ENCODE measurements around the gene RRP12. TPM values are rescaled to one million over a fixed set of nuclear protein-coding genes. Genes with fewer than 3 reads are reported as not detected.

The RRP12 gene
- total RNA-seq, 2 donors from 2014 or later = 17.7 to 29.3 TPM

DNA sequence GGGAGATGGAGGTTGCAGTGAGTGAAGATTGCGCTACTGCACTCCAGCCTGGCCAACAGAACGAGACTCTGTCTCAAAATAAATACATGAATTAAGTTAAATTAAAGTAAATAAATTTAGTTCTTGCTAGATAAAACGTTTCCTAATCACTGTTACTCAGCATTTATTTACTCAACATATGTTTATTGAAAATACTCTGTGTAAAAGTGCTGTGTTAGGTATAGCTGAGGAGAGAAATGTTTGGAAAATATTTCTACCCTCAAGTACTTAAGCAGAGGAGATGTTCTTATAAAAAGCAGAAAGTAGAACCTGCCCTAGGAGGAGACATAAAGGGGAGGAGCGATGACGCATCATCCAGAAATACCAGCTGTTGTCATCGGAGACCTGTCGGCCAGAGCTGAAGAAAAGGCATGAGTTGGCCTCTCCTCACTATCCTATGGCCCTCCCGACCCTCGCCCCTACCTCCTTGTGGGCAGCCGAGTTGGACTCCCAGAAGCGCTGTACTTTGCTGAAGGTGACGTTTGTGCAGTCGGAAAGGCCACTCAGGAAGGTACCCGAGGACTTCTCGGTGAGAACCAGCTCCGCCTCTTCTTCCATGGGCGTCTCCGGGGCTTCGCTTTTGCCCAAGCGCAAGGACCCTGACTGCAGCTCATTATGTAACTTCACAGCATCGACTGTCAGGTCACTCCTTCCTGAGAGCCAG lies 1.1 kb downstream of the RRP12 start:
- H3K4me1 ChIP-seq (ENCODE audit: control insufficient read depth in 1 of 2, low read depth in 2 of 2) = peaks cover 7 to 10% of the 10 kb centered on the region in 2 donors
- no peaks in the 10 kb centered on the region for H3K9me3 ChIP-seq
- no peaks in the 10 kb centered on the region for H3K36me3 ChIP-seq
- peak overlapping the region; percentile 93 for H3K4me3 ChIP-seq
- no peak for ATAC-seq (ENCODE audit: insufficient number of reproducible peaks, low FRiP score, low read depth)
- no peaks in the 10 kb centered on the region for H3K27me3 ChIP-seq (replicated peaks; ENCODE audit: insufficient read depth)
- peak overlapping the region in 1 of 2 donors; percentile 79 for H3K27ac ChIP-seq
- TF ChIP-seq, protein P1, sequence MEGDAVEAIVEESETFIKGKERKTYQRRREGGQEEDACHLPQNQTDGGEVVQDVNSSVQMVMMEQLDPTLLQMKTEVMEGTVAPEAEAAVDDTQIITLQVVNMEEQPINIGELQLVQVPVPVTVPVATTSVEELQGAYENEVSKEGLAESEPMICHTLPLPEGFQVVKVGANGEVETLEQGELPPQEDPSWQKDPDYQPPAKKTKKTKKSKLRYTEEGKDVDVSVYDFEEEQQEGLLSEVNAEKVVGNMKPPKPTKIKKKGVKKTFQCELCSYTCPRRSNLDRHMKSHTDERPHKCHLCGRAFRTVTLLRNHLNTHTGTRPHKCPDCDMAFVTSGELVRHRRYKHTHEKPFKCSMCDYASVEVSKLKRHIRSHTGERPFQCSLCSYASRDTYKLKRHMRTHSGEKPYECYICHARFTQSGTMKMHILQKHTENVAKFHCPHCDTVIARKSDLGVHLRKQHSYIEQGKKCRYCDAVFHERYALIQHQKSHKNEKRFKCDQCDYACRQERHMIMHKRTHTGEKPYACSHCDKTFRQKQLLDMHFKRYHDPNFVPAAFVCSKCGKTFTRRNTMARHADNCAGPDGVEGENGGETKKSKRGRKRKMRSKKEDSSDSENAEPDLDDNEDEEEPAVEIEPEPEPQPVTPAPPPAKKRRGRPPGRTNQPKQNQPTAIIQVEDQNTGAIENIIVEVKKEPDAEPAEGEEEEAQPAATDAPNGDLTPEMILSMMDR (IDR thresholded peaks at IDR 0.05) = no peak
- DNase-seq (ENCODE audit: low spot score) = no peak

DNA sequence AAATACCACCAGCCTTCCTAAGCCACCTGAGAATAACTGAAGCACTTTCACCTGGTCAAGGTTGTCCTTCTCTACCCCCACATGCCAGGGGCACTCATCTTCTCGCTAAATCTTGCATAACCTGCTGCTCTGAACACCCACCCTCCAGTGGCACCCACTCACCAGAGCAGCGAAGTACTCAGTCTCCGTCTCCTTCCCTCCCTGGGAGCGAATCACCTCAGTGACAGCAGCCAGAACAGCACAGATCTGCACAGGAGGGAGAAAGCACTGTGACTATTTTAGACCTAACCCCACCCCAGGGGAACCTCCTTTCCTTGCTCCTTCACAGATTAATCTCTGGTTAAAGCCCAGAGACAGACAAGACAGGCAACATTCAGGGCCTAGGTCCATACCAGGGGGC lies 5.1 kb downstream of the RRP12 start:
- H3K4me1 ChIP-seq (ENCODE audit: control insufficient read depth in 1 of 2, low read depth in 2 of 2) = peaks cover 7 to 10% of the 10 kb centered on the region in 2 donors
- no peak overlapping the region for H3K4me3 ChIP-seq
- H3K9me3 ChIP-seq = no peaks in the 10 kb centered on the region
- TF ChIP-seq, protein P1 (IDR thresholded peaks at IDR 0.05) = no peak
- DNase-seq (ENCODE audit: low spot score) = no peak
- H3K36me3 ChIP-seq = no peaks in the 10 kb centered on the region
- no peak for ATAC-seq (ENCODE audit: insufficient number of reproducible peaks, low FRiP score, low read depth)
- no peaks in the 10 kb centered on the region for H3K27me3 ChIP-seq (replicated peaks; ENCODE audit: insufficient read depth)
- no peak overlapping the region for H3K27ac ChIP-seq

DNA sequence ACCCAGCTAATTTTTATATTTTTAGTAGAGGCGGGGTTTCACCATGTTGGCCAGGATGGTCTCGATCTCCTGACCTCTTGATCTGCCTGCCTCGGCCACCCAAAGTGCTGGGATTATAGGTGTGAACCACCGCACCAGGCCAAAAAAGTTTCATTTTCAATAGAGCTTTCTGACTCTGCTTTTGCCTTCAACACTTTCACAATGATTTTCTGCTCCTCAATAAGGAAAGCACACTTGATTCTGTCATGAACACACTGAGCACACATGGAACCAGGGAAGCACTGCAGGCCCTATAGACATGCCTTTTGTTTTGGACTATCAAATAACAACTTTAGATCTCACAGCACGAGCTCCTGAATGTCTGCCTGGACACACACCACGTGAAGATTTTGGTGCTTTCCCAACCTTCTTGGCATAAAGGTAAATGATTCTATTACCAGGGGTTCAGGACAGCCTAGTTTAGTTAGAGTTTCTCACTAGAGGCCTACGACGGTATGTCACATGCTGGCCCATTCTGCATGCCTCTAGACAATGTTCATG lies 8.0 kb downstream of the RRP12 start:
- Histone ChIP-seq H3K9me3 (no peaks in the 10 kb centered on the region), H3K27ac (no peak overlapping the region), H3K27me3 (replicated peaks; ENCODE audit: insufficient read depth) (no peaks in the 10 kb centered on the region), H3K4me3 (no peak overlapping the region), H3K36me3 (peaks cover 18% of the 10 kb centered on the region), H3K4me1 (ENCODE audit: control insufficient read depth in 1 of 2, low read depth in 2 of 2) (no peaks in the 10 kb centered on the region)
- TF ChIP-seq, protein P1 (IDR thresholded peaks at IDR 0.05) = no peak
- no peak for DNase-seq (ENCODE audit: low spot score)
- no peak for ATAC-seq (ENCODE audit: insufficient number of reproducible peaks, low FRiP score, low read depth)

DNA sequence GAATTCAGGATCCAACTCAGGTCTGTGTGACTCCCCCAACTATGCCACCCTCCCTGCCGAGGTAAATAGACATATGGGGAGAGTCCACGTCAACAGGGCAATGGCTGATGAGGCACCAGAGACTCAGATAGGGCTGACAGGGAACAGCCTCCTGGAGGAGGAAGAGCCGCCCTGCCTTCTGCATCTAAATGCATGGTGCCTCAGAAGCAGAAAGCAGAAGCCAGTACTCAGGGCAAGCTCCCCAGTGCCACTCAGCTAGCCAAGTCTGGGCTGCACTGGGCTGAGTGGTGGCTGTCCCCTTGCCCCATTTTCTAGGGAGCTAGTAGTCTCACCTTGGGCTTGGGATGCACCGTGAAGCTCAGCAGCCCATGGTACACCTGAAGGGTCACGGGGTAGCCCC lies 11.0 kb downstream of the RRP12 start:
- DNase-seq (ENCODE audit: low spot score) = no peak
- Histone ChIP-seq H3K36me3 (peaks cover 19% of the 10 kb centered on the region), H3K4me1 (ENCODE audit: control insufficient read depth in 1 of 2, low read depth in 2 of 2) (no peaks in the 10 kb centered on the region), H3K4me3 (no peak overlapping the region), H3K27me3 (replicated peaks; ENCODE audit: insufficient read depth) (no peaks in the 10 kb centered on the region), H3K27ac (no peak overlapping the region), H3K9me3 (no peaks in the 10 kb centered on the region)
- TF ChIP-seq, protein P1 (IDR thresholded peaks at IDR 0.05) = no peak
- ATAC-seq (ENCODE audit: insufficient number of reproducible peaks, low FRiP score, low read depth) = no peak

DNA sequence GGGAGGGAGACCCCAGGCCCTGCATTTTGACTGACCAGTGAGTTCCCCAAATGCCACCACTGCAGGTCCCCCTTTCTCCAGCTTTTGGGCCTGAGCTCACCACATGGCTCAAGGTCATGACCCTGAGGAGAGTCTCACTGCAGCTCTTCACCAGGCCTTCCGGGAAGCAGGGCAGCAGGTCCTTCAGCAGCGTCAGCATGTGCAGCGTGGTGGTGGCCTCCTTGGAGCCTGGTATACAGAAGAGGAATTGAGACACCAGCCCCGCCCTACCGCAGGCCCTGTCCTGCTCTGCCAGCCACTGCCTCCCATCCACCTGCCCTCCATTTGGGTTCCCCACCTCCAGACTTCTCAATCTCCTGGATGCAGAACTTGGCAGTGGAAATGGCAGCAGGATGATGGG lies 13.0 kb downstream of the RRP12 start:
- TF ChIP-seq, protein P1 (IDR thresholded peaks at IDR 0.05) = no peak
- peaks cover 23% of the 10 kb centered on the region for H3K36me3 ChIP-seq
- ATAC-seq (ENCODE audit: insufficient number of reproducible peaks, low FRiP score, low read depth) = no peak

More for the DNA sequence above, 13.0 kb downstream of the RRP12 start:
- H3K9me3 ChIP-seq = no peaks in the 10 kb centered on the region
- no peak for DNase-seq (ENCODE audit: low spot score)
- no peaks in the 10 kb centered on the region for H3K27me3 ChIP-seq (replicated peaks; ENCODE audit: insufficient read depth)
- H3K4me1 ChIP-seq (ENCODE audit: control insufficient read depth in 1 of 2, low read depth in 2 of 2) = no peaks in the 10 kb centered on the region
- H3K4me3 ChIP-seq = no peak overlapping the region
- H3K27ac ChIP-seq = no peak overlapping the region
